ENCODE results near the gene ZXDC.

- TF ChIP-seq CTCF (conservative IDR thresholded peaks at IDR 0.05; ENCODE audit: low read length) (no peak), EZH2phosphoT487 (IDR thresholded peaks at IDR 0.05; ENCODE audit: borderline replicate concordance) (no peak)
Measured at GRCh38 chr3:126509597-126510307, 34.1 kb upstream of the ZXDC start.

All from Loucy (cell line).